WERI-Rb-1 (cell line): ENCODE measurements around the gene EPHA2.

Experiments
- DNase-seq: peaks from one replicate; pipeline ENCODE4 v3.0.0-alpha.2; 2020
- H3K27ac ChIP-seq: fragments of 250-450 bp; sonication (Bioruptor Pico); 2 replicates; pipeline ENCODE4 v1.5.1; 2020; ENCODE audit warnings: mild to moderate bottlenecking, moderate library complexity
- H3K27me3 ChIP-seq: fragments of 250-450 bp; sonication (Bioruptor Pico); 2 replicates; pipeline ENCODE4 v1.5.1; 2021; ENCODE audit warnings: mild to moderate bottlenecking, low read depth, moderate library complexity; ENCODE audit not compliant: insufficient read depth, severe bottlenecking
- H3K36me3 ChIP-seq: fragments of 250-450 bp; sonication (Bioruptor Pico); 2 replicates; pipeline ENCODE4 v1.5.1; 2020; ENCODE audit warnings: mild to moderate bottlenecking, moderate library complexity
- H3K4me3 ChIP-seq: 2 replicates; pipeline ENCODE4 v1.5.1; 2011; ENCODE audit warnings: low read depth, mild to moderate bottlenecking, control low read depth, low read length
- H3K9me3 ChIP-seq: fragments of 250-450 bp; sonication (Bioruptor Pico); 2 replicates; pipeline ENCODE4 v1.5.1; 2021; ENCODE audit warnings: mild to moderate bottlenecking, moderate library complexity; ENCODE audit not compliant: severe bottlenecking
- TF ChIP-seq, protein P1 (sequence below): IDR thresholded peaks from 2 replicates; pipeline ENCODE4 v1.5.1; 2011; ENCODE audit warnings: low read depth, mild to moderate bottlenecking, control low read depth, inconsistent platforms, low read length

Gene EPHA2

DNA sequence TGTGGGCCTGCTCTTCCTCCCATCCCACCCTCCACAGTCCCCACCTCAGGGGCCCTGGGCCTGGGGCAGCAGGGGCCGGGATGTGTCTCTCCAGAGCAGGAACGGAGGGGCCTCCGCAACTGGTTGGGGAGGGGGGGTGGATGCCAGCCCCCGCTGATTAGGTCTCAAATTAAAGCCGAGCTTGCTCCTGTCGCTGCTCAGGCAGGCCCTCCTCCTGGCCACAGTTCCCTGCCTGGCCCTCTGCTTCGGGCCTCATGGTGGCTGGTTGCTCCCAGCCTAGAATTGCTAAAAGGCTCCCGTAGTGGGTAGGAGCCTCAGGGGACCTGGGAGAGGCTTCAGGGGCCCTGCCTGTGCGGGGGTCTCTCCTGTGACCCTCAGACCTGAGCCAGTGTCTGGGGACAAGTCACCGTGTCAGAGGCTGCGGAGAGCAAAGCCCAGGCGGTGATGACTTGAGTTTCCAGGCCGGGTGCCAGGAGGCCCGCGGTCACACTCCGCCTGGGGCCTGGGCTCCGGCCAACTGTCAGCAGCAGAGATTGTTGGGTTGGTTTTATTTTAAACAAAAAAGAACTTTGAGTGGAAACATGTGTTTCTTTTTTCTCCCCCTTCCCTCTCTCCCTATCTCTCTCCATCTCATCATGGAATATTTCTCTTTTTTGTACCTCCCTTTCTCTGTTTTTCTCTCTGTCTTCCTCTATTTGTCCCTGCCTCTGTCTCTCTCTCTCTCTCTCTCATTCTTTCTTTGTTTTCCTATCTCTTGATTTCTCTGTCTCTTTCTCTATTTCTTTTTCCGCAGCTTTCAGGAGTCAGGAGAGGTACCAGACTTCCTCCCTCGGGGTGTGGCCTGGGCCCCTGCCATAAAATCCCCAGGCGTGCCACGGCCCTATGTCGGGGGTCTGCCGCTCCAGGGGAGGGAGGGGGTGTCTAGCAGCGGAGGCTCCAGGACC is 20.0 kb upstream of the EPHA2 start:
- H3K4me3 ChIP-seq = no peak overlapping the region
- no peak overlapping the region for H3K27ac ChIP-seq
- H3K27me3 ChIP-seq = no peaks in the 10 kb centered on the region
- H3K36me3 ChIP-seq = no peaks in the 10 kb centered on the region
- DNase-seq = no peak
- TF ChIP-seq, protein P1, sequence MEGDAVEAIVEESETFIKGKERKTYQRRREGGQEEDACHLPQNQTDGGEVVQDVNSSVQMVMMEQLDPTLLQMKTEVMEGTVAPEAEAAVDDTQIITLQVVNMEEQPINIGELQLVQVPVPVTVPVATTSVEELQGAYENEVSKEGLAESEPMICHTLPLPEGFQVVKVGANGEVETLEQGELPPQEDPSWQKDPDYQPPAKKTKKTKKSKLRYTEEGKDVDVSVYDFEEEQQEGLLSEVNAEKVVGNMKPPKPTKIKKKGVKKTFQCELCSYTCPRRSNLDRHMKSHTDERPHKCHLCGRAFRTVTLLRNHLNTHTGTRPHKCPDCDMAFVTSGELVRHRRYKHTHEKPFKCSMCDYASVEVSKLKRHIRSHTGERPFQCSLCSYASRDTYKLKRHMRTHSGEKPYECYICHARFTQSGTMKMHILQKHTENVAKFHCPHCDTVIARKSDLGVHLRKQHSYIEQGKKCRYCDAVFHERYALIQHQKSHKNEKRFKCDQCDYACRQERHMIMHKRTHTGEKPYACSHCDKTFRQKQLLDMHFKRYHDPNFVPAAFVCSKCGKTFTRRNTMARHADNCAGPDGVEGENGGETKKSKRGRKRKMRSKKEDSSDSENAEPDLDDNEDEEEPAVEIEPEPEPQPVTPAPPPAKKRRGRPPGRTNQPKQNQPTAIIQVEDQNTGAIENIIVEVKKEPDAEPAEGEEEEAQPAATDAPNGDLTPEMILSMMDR = no peak
- H3K9me3 ChIP-seq = no peaks in the 10 kb centered on the region

DNA sequence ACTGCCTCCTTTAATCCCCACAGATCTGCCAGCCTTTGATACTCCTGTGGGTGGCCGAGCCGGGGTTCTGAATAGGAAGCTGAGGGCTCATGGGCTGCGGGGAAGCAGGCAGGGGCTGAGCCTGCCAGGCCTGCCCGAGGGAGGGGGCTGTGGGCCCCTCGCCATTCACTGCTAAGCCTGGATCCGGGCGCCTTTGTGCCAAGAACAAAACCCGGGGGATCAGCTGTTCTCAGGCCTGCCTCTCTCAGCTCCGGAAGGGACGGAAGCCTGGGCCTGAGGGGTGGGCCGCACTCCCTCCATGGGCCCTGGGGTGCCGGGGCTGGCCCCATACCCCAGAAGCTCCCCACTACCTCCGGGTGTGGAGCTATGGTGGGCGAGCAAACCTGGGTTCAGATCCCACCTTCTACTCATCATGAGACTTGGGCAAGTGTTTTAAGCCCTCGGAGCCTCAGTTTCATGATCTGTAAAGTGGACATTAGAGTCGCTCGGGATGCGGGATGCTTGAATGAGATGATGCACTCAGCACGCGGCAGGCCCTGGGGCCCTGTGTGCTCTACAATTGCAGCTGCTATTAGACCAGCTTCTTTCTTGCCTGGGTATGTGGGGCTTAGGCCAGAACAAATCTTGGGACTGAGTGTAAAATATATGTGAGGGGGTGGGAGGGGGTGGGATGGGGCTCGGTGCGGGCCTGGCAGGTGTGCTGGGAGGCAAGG is 19.2 kb upstream of the EPHA2 start:
- Histone ChIP-seq H3K36me3 (no peaks in the 10 kb centered on the region), H3K27me3 (no peaks in the 10 kb centered on the region), H3K4me3 (no peak overlapping the region), H3K27ac (no peak overlapping the region), H3K9me3 (no peaks in the 10 kb centered on the region)
- TF ChIP-seq, protein P1 = no peak
- no peak for DNase-seq

DNA sequence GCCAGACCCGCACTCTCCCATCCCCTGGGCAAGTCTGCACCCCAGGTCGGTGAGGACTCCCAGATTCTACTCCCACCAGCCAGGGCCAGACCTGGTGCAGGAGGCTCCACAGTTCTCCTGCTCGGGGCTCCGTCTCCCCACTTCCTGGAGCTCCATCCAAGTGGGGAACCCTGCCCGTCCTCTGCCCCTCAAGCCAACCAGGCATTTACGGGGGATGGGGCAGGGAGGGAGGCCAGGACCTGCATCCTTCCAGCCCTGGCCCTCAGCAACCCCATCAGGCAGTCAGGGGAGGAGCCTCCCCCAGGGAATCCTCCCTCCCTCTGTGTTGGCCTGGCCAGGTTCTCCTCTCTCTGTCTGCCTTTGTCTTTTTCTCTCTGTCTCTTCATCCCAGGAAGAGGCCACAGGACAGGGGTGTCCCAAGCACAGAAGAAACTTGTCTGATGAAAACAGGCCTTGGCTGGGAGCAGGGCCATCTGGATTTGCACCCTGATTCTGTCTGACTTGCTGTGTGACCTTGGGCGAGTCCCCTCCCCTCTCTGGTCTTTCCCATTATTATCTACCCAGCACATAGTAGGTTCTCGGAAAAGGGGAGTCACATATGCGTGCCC is 18.5 kb upstream of the EPHA2 start:
- Histone ChIP-seq H3K27me3 (no peaks in the 10 kb centered on the region), H3K36me3 (no peaks in the 10 kb centered on the region), H3K9me3 (no peaks in the 10 kb centered on the region), H3K4me3 (no peak overlapping the region), H3K27ac (no peak overlapping the region)
- TF ChIP-seq, protein P1 = no peak
- no peak for DNase-seq

DNA sequence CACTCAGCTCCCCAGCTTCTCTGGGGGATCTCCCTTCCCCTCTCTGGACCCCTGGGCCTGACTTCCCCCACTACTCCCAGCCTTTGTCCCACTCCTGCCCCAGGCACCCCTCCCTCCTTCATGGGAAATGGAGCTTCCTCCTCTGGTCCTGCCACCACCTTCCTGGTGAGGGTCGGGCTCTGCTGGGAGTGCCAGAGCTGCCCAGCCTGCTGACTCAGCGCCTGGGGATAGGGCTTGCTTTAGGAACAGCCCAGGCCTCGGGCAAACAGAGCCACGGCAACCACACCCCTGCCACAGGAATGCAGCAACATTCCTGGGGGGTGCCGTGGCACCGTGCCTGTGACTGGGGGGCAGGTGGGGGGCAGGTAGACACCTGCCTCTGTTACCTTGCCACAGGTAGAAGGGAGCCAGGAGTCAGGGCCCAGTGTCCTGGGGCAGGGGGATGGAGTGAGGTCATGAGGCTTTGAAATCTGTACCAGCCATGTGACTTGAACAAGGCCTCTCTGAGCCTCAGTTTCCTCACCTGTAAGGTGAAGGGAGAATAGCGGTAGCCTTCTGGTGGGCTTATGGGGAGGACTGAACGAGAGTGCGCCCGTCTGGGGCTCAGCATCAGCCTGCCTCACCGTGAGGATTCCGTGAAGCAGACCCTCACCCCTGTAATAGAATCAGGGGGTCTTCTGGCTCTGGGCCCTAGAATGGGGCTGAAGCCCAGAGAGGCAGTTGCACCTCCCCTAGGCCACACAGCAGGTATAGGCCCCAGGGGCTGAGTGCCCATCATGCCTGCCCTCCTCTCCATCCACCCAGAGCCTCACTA is 17.8 kb upstream of the EPHA2 start:
- DNase-seq = no peak

DNA sequence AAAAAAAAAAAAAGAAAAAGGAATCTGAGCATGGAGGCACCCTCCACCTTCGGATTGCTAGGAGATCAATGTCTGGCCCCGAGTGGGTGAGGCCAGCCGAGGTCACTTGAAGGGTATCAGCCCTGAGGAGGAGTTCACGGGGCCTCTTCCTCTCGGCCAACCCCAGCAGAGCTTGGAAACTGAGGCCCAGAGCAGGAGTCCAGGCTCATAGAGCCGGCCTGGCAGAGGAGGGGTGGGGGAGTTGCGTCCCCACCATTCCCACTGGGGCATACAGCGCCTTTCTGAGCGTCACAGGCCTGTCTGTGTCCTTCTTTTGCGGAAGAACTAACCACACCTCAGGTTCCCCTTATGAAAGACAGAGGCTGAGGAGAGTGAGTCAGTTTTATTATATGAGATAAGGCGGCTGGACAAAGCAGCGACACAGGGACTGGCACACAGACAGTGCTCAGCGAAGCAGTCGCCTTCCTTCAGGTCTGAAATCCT is 17.1 kb upstream of the EPHA2 start:
- no peak for DNase-seq
- H3K36me3 ChIP-seq = no peaks in the 10 kb centered on the region
- H3K4me3 ChIP-seq = no peak overlapping the region
- H3K27ac ChIP-seq = no peak overlapping the region
- TF ChIP-seq, protein P1 = no peak
- H3K27me3 ChIP-seq = no peaks in the 10 kb centered on the region
- no peaks in the 10 kb centered on the region for H3K9me3 ChIP-seq

More for the DNA sequence above, 17.8 kb upstream of the EPHA2 start:
- TF ChIP-seq, protein P1 = no peak
- H3K27ac ChIP-seq = no peak overlapping the region
- H3K27me3 ChIP-seq = no peaks in the 10 kb centered on the region
- no peak overlapping the region for H3K4me3 ChIP-seq
- H3K36me3 ChIP-seq = no peaks in the 10 kb centered on the region
- H3K9me3 ChIP-seq = no peaks in the 10 kb centered on the region
